B cell (primary cell): ENCODE measurements around the gene ENG.

Experiments used
- EZH2 ChIP-seq: IDR thresholded peaks from 2 replicates; pipeline ENCODE4 v1.6.1; 2012; ENCODE audit warnings: borderline replicate concordance, low read depth, mild to moderate bottlenecking, moderate library complexity, low read length; ENCODE audit not compliant: insufficient read depth, poor library complexity, severe bottlenecking
- TF ChIP-seq, protein P1 (sequence below): fragments of 200-600 bp; IDR thresholded peaks from one replicate; pipeline ENCODE4 v1.8.0; 2022; ENCODE audit warnings: antibody characterized with exemption, mild to moderate bottlenecking

DNA sequence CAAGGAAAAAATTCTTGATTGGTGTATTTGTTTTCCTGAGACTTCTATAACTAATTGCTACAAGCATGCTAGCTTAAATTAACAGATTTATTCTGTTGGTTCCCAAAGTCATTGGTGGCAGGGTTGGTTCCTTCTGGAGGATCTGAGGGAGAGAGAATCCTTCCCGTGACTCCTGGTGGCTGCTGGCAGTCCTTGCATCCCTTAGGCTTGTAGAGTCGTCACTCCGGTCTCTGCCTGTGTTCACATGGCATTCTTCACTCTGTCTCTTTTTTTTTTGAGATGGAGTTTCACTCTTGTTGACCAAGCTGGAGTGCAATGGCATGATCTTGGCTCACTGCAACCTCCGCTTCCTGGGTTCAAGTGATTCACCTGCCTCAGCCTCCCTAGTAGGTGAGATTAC is 63.4 kb downstream of the ENG start:
- TF ChIP-seq, protein P1, sequence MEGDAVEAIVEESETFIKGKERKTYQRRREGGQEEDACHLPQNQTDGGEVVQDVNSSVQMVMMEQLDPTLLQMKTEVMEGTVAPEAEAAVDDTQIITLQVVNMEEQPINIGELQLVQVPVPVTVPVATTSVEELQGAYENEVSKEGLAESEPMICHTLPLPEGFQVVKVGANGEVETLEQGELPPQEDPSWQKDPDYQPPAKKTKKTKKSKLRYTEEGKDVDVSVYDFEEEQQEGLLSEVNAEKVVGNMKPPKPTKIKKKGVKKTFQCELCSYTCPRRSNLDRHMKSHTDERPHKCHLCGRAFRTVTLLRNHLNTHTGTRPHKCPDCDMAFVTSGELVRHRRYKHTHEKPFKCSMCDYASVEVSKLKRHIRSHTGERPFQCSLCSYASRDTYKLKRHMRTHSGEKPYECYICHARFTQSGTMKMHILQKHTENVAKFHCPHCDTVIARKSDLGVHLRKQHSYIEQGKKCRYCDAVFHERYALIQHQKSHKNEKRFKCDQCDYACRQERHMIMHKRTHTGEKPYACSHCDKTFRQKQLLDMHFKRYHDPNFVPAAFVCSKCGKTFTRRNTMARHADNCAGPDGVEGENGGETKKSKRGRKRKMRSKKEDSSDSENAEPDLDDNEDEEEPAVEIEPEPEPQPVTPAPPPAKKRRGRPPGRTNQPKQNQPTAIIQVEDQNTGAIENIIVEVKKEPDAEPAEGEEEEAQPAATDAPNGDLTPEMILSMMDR: no peak
- no peak for TF ChIP-seq EZH2
